ENCODE measurements around the gene MNAT1. TPM values are rescaled to one million over a fixed set of nuclear protein-coding genes. Genes with fewer than 3 reads are reported as not detected.

Gene MNAT1
- polyA plus RNA-seq, 2 of the 4 experiments (the other 2 are of a cell fraction) = 42.7 to 78.1 TPM

DNA sequence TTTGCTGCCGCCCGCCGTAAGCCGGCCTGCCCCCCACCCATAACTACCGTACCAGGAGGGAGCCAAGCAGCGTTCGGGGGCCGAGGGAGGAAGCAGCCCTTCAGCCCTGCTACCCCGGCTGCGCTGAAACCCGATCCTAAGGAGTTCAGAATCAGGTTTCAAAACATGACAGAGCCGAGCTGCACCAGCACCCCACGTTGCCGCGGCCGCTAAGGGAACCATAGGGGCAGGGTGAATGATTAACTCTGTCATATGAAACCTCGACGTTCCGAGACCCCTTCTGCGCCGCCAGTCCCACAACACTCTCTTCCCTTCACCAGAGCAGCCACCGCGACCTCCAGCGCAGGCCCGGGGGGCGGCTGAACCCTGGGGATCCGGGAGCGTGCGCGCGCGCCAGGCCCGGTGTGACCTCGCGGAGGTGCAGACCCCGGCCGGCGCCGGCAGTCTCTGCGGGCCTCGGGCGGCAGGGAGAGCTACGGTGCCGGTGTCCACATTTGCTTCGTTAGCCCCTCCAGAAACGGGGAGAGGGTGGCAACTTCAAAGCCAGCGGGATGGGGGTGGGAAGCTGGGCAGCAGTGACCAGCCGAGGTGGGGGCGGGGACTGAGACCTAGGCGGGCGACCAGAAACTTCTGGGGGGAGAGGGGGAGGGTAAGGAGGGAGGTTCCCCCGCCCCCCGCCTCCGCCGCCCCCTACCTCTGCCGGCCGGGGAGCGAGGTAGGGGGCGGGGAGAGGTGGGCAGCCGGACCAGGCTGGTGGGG is 12.0 kb upstream of the MNAT1 start:
- FAIRE-seq (no peak), DNase-seq (ENCODE audit: low read depth in 1 of 2, low spot score in 1 of 2) (peak; percentile 48 to 50), ATAC-seq (peak; percentile 40 to 56; a peak in 4 of 6 replicates)
- Histone ChIP-seq H3K9me3 (no peaks in the 10 kb centered on the region), H3K4me1 (peaks cover 3% of the 10 kb centered on the region; the same call in 1 of the 3 replicates), H3K4me3 (peak overlapping the region; percentile 78), H3K4me2 (peak overlapping the region; percentile 92), H3K27ac (peak overlapping the region; percentile 73 to 95)
- POLR2A ChIA-PET = interaction anchor here (0.6 to 1.1 kb wide), 4 partner anchors 10 to 259 kb away, joined by 3 to 4 read pairs (median 4); partner anchors contain the start of genes SIX1, SLC38A6 and TRMT5
- 3% methylated on average over 23 of the region's 60 CpGs for WGBS (ENCODE audit: missing lambda C conversion rate)
- TF ChIP-seq, protein P1, sequence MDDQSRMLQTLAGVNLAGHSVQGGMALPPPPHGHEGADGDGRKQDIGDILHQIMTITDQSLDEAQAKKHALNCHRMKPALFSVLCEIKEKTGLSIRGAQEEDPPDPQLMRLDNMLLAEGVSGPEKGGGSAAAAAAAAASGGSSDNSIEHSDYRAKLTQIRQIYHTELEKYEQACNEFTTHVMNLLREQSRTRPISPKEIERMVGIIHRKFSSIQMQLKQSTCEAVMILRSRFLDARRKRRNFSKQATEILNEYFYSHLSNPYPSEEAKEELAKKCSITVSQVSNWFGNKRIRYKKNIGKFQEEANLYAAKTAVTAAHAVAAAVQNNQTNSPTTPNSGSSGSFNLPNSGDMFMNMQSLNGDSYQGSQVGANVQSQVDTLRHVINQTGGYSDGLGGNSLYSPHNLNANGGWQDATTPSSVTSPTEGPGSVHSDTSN (IDR thresholded peaks at IDR 0.05) = no peak
- no peak for TF ChIP-seq HOXA7 (CRISPR knock-in tag; IDR thresholded peaks at IDR 0.05)
- TF ChIP-seq, protein P2, sequence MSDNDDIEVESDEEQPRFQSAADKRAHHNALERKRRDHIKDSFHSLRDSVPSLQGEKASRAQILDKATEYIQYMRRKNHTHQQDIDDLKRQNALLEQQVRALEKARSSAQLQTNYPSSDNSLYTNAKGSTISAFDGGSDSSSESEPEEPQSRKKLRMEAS (IDR thresholded peaks at IDR 0.05) = peak; percentile 35
- CTCF ChIA-PET = interaction anchor here (0.6 to 1.4 kb wide), 6 partner anchors 38 to 463 kb away, joined by 3 to 4 read pairs (median 3); no protein-coding TSS in a partner anchor

DNA sequence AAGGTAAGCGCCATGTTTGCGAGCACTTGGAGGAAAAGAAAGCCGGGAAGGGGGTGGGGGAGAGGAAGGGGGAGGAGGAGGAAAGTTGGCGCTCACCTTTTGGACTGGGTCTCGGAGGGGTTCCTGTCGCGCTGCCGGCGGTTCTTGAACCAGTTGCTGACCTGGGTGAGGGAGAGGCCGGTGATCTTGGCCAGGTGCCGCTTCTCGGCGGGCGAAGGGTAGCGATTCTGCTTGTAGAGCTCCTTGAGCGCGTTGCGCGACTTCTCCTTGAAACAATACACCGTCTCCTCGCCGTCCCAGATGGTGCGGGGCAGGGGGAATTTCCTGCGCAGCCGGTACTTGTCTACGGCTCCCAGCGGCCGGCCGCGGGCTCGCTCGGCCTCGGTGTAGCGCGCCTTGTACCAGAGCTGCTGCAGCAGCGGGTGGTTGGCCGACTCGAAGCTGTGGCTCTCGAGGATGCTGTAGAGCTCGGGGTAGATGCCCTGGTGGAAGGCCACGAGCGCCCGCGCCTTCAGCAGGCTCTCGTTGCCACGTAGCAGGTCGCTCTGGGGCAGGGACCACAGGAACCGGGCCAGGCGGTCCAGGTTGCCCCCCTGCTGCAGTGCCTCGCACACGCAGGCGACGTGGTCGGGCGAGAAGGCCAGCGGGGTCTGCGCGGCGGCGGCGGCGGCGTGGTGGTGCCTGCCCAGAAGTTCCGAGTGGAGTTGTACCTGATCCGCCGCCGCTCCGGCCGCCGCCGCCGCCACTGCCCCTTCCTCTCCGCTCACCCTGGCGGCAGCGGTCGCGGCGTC is 11.2 kb upstream of the MNAT1 start:
- TF ChIP-seq RNF2 (IDR thresholded peaks at IDR 0.05; ENCODE audit: borderline replicate concordance, low read depth) = no peak
- 0 out of 3 replicates have a peak, but pooled peaks have one; percentile 10 for TF ChIP-seq SMC3 (IDR thresholded peaks at IDR 0.05)
- TF ChIP-seq, protein P3, sequence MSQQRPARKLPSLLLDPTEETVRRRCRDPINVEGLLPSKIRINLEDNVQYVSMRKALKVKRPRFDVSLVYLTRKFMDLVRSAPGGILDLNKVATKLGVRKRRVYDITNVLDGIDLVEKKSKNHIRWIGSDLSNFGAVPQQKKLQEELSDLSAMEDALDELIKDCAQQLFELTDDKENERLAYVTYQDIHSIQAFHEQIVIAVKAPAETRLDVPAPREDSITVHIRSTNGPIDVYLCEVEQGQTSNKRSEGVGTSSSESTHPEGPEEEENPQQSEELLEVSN (IDR thresholded peaks at IDR 0.05; ENCODE audit: borderline replicate concordance, low read depth) = peak; percentile 47; the same call in 1 of the 2 replicates
- TF ChIP-seq, protein P2 (IDR thresholded peaks at IDR 0.05) = peak; percentile 61
- ATAC-seq (peak; percentile 77 to 78), FAIRE-seq (no peak), DNase-seq (ENCODE audit: low read depth in 1 of 2, low spot score in 1 of 2) (peak; percentile 28 to 61)
- peak overlapping the region; percentile 78 for H3K4me3 ChIP-seq
- ChIA-PET POLR2A (interaction anchor here (0.6 to 1.1 kb wide), 4 partner anchors 9 to 258 kb away, joined by 3 to 4 read pairs (median 4); partner anchors contain the start of genes SIX1, SLC38A6 and TRMT5), CTCF (interaction anchor here (0.6 to 1.4 kb wide), 5 partner anchors 37 to 463 kb away, joined by 3 to 5 read pairs (median 3); no protein-coding TSS in a partner anchor)
- peaks cover 3% of the 10 kb centered on the region; the same call in 1 of the 3 replicates for H3K4me1 ChIP-seq
- WGBS (ENCODE audit: missing lambda C conversion rate) = 2% methylated on average over 10 of the region's 78 CpGs
- peak overlapping the region; percentile 73 to 95 for H3K27ac ChIP-seq
- H3K9me3 ChIP-seq = no peaks in the 10 kb centered on the region
- peak overlapping the region; percentile 92 for H3K4me2 ChIP-seq

DNA sequence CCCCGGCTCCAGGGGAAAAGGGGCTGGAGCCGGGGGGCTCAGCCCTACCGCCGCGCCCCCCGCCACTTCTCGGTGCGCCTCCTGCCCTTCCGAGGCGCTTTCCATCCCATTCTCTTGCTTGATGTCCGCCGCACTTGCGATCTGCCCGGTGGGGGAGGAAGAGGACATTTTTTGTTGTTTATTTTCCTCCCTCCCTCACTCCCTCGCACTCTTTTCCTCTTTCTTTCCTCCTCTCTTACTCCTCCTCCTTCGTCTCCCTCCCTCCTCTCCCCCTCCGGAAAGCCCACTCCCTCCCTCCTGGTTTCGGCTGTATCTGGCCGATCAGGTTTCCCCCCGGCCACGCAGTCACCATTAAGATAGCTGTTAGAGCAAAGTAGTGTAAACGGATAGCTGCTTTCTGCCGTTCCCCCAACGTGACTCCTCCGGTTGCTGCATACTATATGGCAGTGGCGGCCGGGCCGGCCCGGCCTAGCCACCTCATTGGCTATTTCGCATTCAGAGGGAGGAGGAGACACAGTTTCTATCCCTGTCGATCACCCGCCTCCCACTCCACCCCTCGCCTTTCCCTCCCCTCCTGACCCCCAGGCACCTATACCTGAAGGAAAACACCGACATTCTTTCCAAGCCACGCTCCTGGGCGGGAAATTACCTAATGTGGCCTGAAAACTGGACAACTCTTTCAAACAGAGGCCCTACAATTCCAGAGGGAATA is 10.5 kb upstream of the MNAT1 start, which contains the start of gene SIX4:
SIX4 (minus strand) TSS at position 445 of the 712 bp plus-strand sequence; CDS start at position 168, 277 bp downstream.
- Histone ChIP-seq H3K4me3 (peak within 1 kb of the TSS; percentile 78), H3K9me3 (no peaks in the 10 kb centered on the region), H3K27ac (peak within 1 kb of the TSS; percentile 73 to 95), H3K4me2 (peak within 1 kb of the TSS; percentile 92), H3K4me1 (peaks cover 3% of the 10 kb centered on the region; the same call in 1 of the 3 replicates)
- CTCF ChIA-PET = interaction anchor here (0.9 to 1.2 kb wide), 2 partner anchors 36 to 41 kb away, joined by 3 read pairs; no protein-coding TSS in a partner anchor
- peak; percentile 82 to 92 for ATAC-seq
- FAIRE-seq = no peak
- WGBS (ENCODE audit: missing lambda C conversion rate) = 1% methylated on average over 29 of the region's 36 CpGs
- peak; percentile 78 to 81 for DNase-seq (ENCODE audit: low read depth in 1 of 2, low spot score in 1 of 2)
- POLR2A ChIA-PET = interaction anchor here (0.6 to 1.0 kb wide), 2 partner anchors 74 to 989 kb away, joined by 4 to 5 read pairs; partner anchors contain the start of gene SIX1
- TF ChIP-seq RARB (CRISPR knock-in tag; IDR thresholded peaks at IDR 0.05) (no peak), HOXA7 (CRISPR knock-in tag; IDR thresholded peaks at IDR 0.05) (no peak), FOSL2 (IDR thresholded peaks at IDR 0.05) (no peak), FOSL2 (CRISPR knock-in tag; IDR thresholded peaks at IDR 0.05) (no peak), HES2 (IDR thresholded peaks at IDR 0.05) (no peak), MAFK (IDR thresholded peaks at IDR 0.05; ENCODE audit: partially characterized antibody) (no peak), POLR2A (IDR thresholded peaks at IDR 0.05; ENCODE audit: low read length) (peak; percentile 74), ESRRA (IDR thresholded peaks at IDR 0.05; ENCODE audit: borderline replicate concordance, low read length) (no peak), JUN (IDR thresholded peaks at IDR 0.05) (0 out of 5 replicates have a peak, but pooled peaks of 1 of the 2 experiments have one; percentile 34), CEBPB (IDR thresholded peaks at IDR 0.05) (no peak), EP300 (IDR thresholded peaks at IDR 0.05) (no peak), CBX2 (IDR thresholded peaks at IDR 0.05; ENCODE audit: borderline replicate concordance, low read depth) (no peak), CHD4 (IDR thresholded peaks at IDR 0.05; ENCODE audit: borderline replicate concordance) (no peak), ZSCAN20 (CRISPR knock-in tag; IDR thresholded peaks at IDR 0.05) (no peak), HOXB5 (CRISPR knock-in tag; IDR thresholded peaks at IDR 0.05) (no peak), PHF8 (IDR thresholded peaks at IDR 0.05; ENCODE audit: borderline replicate concordance, low read depth) (peak; percentile 67; the same call in 1 of the 2 replicates), ZC3H11A (IDR thresholded peaks at IDR 0.05) (no peak)
- TF ChIP-seq, protein P3 (IDR thresholded peaks at IDR 0.05; ENCODE audit: borderline replicate concordance, low read depth) = peak; percentile 1; the same call in 1 of the 2 replicates
- TF ChIP-seq, protein P1 (IDR thresholded peaks at IDR 0.05) = peak; percentile 69; the same call in 1 of the 2 replicates

Measured in A549 (cell line).